ENCODE results near the gene SPATA1. TPM values are rescaled to one million over a fixed set of nuclear protein-coding genes. Genes with fewer than 3 reads are reported as not detected.
A peak's percentile ranks its signal among the peaks of the same experiment; 100 is the strongest.

SPATA1 gene
- total and polyA plus RNA-seq, 2 of the 13 experiments (the other 11 are each of a cell fraction or from before 2014, with no cell fraction given) = 0.70 to 1.4 TPM

GRCh38 chr1:84478876-84479868, 27.0 kb upstream of the SPATA1 start, which contains the start of gene RPF1 (continued):
- TF ChIP-seq, protein P1, sequence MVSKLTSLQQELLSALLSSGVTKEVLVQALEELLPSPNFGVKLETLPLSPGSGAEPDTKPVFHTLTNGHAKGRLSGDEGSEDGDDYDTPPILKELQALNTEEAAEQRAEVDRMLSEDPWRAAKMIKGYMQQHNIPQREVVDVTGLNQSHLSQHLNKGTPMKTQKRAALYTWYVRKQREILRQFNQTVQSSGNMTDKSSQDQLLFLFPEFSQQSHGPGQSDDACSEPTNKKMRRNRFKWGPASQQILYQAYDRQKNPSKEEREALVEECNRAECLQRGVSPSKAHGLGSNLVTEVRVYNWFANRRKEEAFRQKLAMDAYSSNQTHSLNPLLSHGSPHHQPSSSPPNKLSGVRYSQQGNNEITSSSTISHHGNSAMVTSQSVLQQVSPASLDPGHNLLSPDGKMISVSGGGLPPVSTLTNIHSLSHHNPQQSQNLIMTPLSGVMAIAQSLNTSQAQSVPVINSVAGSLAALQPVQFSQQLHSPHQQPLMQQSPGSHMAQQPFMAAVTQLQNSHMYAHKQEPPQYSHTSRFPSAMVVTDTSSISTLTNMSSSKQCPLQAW (CRISPR knock-in tag; IDR thresholded peaks at IDR 0.05) = no peak
- TF ChIP-seq ZSCAN9 (CRISPR knock-in tag; IDR thresholded peaks at IDR 0.05; ENCODE audit: borderline replicate concordance) (peak; percentile 20; the same call in 1 of the 2 replicates), ATAD3A (CRISPR knock-in tag; IDR thresholded peaks at IDR 0.05) (no peak), ZNF883 (CRISPR knock-in tag; IDR thresholded peaks at IDR 0.05; ENCODE audit: not compliant biosample characterization) (peak; percentile 22), TOPORS (CRISPR knock-in tag; IDR thresholded peaks at IDR 0.05) (peak; percentile 64), CBX5 (CRISPR knock-in tag; IDR thresholded peaks at IDR 0.05; ENCODE audit: borderline replicate concordance) (peak; percentile 76; the same call in 1 of the 2 replicates), ZNF670 (CRISPR knock-in tag; IDR thresholded peaks at IDR 0.05; ENCODE audit: borderline replicate concordance) (peak; percentile 55; the same call in 1 of the 2 replicates), YY1 (IDR thresholded peaks at IDR 0.05; ENCODE audit: insufficient read depth, insufficient replicate concordance, low read depth, low read length) (peak; percentile 75), HHEX (CRISPR knock-in tag; IDR thresholded peaks at IDR 0.05) (peak; percentile 52; the same call in 1 of the 2 replicates), ZC3H4 (CRISPR knock-in tag; IDR thresholded peaks at IDR 0.05; ENCODE audit: borderline replicate concordance) (no peak), ZNF362 (CRISPR knock-in tag; IDR thresholded peaks at IDR 0.05; ENCODE audit: borderline replicate concordance) (peak; percentile 27; the same call in 1 of the 2 replicates), RFXAP (CRISPR knock-in tag; IDR thresholded peaks at IDR 0.05; ENCODE audit: borderline replicate concordance) (0 out of 2 replicates have a peak, but pooled peaks have one; percentile 33), HOXA9 (CRISPR knock-in tag; IDR thresholded peaks at IDR 0.05; ENCODE audit: borderline replicate concordance) (peak; percentile 91; the same call in 1 of the 2 replicates), RAD21 (CRISPR knock-in tag; IDR thresholded peaks at IDR 0.05) (peak; percentile 42; the same call in 1 of the 2 replicates), ZNF317 (CRISPR knock-in tag; IDR thresholded peaks at IDR 0.05) (peak; percentile 65), LCORL (IDR thresholded peaks at IDR 0.05) (peak; percentile 96), LCORL (CRISPR knock-in tag; IDR thresholded peaks at IDR 0.05) (0 out of 2 replicates have a peak, but pooled peaks have one; percentile 39), GABPA (IDR thresholded peaks at IDR 0.05; ENCODE audit: low read depth, low read length) (peak; percentile 86), GABPA (CRISPR knock-in tag; IDR thresholded peaks at IDR 0.05; ENCODE audit: low read depth) (peak; percentile 100), GABPB1 (CRISPR knock-in tag; IDR thresholded peaks at IDR 0.05) (peak; percentile 98), FOXJ3 (CRISPR knock-in tag; IDR thresholded peaks at IDR 0.05; ENCODE audit: borderline replicate concordance) (no peak), ZNF839 (CRISPR knock-in tag; IDR thresholded peaks at IDR 0.05; ENCODE audit: borderline replicate concordance) (peak; percentile 95; the same call in 1 of the 2 replicates)
- TF ChIP-seq, protein P2, sequence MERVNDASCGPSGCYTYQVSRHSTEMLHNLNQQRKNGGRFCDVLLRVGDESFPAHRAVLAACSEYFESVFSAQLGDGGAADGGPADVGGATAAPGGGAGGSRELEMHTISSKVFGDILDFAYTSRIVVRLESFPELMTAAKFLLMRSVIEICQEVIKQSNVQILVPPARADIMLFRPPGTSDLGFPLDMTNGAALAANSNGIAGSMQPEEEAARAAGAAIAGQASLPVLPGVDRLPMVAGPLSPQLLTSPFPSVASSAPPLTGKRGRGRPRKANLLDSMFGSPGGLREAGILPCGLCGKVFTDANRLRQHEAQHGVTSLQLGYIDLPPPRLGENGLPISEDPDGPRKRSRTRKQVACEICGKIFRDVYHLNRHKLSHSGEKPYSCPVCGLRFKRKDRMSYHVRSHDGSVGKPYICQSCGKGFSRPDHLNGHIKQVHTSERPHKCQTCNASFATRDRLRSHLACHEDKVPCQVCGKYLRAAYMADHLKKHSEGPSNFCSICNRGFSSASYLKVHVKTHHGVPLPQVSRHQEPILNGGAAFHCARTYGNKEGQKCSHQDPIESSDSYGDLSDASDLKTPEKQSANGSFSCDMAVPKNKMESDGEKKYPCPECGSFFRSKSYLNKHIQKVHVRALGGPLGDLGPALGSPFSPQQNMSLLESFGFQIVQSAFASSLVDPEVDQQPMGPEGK (CRISPR knock-in tag; IDR thresholded peaks at IDR 0.05) = peak; percentile 16; the same call in 1 of the 2 replicates
- TF ChIP-seq, protein P3, sequence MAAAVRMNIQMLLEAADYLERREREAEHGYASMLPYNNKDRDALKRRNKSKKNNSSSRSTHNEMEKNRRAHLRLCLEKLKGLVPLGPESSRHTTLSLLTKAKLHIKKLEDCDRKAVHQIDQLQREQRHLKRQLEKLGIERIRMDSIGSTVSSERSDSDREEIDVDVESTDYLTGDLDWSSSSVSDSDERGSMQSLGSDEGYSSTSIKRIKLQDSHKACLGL (CRISPR knock-in tag; IDR thresholded peaks at IDR 0.05) = peak; percentile 72; the same call in 1 of the 2 replicates
